Measurements from ENCODE around the gene ATF7IP.

GRCh38 chr12:14442221-14442881 is 76.9 kb downstream of the ATF7IP start:
- no peak for TF ChIP-seq POLR2A (IDR thresholded peaks at IDR 0.05)
- no peak for TF ChIP-seq POLR2AphosphoS5 (IDR thresholded peaks at IDR 0.05)
- no peak for TF ChIP-seq CTCF (IDR thresholded peaks at IDR 0.05 in 8 of 11, conservative IDR thresholded peaks at IDR 0.05 in 3 of 11)
